HG02678 (cell line): ENCODE results near the gene HOXB7.

Source experiments
- ATAC-seq: cut with Tn5 transposase; IDR thresholded peaks from one replicate; pipeline ENCODE4 v1.9.1; 2021; ENCODE audit warnings: mild to moderate bottlenecking, moderate library complexity; ENCODE audit not compliant: unreplicated experiment

Gene HOXB7

DNA sequence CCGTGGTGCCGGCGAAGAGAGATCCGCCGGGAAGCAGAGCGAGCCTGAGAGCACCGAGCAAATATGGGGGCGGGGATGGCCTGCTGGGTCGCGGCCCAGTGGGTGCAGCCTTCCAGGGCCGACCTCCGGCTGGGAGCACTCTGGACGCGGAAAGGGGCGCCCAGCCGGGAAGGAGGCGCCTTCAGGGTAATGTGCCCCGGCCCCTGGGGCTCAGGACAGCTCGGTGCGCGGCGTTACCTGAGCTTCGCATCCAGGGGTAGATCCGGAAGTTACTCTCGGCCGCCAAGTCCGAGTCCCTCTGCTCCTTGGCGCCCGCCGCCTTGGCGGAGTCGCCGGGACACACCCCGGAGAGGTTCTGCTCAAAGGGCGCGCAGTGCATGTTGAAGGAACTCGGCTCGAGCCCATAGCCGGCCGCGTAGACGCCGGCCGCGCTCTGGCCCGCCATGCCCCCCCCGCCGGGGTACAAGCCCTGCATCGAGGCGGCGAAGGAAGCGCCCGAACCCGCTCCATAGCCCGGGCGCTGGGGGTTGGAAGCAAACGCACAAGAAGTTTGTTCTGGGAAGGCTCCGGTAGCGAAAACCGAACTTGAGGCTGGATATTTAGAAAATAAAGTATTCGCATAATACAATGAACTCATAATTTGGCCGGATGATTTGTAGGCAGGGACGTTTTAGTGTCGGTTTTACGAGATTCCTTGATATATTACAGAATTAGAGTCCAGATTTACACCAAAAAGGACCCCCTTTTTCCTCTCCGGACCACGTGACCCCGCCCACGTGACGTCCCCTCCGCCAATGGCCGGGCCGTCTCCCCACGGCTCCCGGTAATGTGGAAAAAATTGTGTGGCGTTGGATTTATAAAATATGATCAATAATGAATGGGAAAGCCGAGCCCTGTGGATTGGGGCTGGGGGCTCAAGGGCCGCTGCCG, at the start of gene HOXB7:
Gene HOXB7, minus strand, starts transcription at position 736 of the 930 bp plus-strand sequence. Its CDS starts 99 bp downstream, at position 637.
- ATAC-seq, result peak; percentile 41

GRCh38 chr17:48655913-48656312, 45.1 kb upstream of the HOXB7 start:
- ATAC-seq, result no peak

- no peak for ATAC-seq
Measured at GRCh38 chr17:48649741-48650140, 38.9 kb upstream of the HOXB7 start.

DNA sequence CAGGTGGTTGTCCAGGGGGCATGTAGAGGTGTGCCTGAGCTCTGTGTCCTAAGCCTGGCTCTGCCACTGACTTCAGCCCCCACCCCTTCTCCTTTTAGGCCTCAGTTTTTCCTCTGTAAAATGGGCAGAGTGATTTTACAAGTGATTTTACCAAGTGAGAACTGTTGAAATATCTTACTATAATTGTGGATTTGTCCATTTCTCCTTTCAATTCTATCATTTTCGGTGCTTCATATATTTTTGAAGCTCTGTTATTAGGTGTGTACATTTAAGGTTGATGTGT, 37.1 kb upstream of the HOXB7 start:
- ATAC-seq, result no peak

- no peak for ATAC-seq
Measured at GRCh38 chr17:48647103-48647962, 36.5 kb upstream of the HOXB7 start.

- no peak for ATAC-seq
Measured at GRCh38 chr17:48646183-48647102, 35.6 kb upstream of the HOXB7 start.

- no peak for ATAC-seq
Measured at GRCh38 chr17:48645639-48646182, 34.9 kb upstream of the HOXB7 start.

GRCh38 chr17:48644910-48645557, 34.2 kb upstream of the HOXB7 start:
- no peak for ATAC-seq

DNA sequence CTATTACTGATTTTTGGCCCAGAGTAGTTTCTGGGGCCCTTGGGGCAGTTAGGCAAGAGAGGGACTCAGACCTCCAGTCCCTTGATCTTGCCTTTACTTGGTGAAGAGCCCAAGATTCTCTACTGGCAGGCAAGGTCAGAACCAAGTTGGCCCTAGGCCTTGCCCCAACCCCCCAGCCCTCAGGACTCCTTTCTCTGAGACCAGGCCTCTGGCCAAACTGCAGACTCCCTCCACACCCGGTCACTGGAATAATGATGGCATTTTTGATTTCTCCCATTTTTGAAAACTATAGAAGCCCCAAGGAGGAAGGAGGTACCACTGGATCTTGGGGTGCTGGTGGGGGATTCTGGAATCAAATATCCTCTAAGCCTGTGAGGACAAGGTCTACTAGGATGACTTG, 33.3 kb upstream of the HOXB7 start:
- no peak for ATAC-seq

DNA sequence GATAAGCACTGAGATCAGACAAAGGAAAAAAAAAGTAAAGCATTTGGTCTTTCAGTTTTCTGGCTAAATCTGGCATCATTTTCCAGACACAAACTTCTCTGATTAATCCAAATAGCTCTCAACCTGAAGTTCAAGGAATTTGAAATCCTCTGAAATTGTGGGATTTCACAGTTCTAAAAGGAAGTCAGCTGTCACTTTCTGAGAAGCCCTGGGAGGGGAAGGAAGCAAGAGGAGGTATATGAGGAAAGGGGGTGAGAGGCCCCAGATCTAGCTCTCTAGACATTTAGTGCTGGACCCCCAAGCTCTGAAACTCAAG, 32.8 kb upstream of the HOXB7 start:
- no peak for ATAC-seq

- no peak for ATAC-seq
Measured at GRCh38 chr17:48642843-48643696, 32.3 kb upstream of the HOXB7 start.

GRCh38 chr17:48642059-48642842, 31.4 kb upstream of the HOXB7 start:
- ATAC-seq, result no peak

- ATAC-seq, result no peak
Measured at GRCh38 chr17:48641541-48642058, 30.8 kb upstream of the HOXB7 start.

- ATAC-seq, result no peak
Measured at GRCh38 chr17:48640858-48641180, 30.0 kb upstream of the HOXB7 start.

DNA sequence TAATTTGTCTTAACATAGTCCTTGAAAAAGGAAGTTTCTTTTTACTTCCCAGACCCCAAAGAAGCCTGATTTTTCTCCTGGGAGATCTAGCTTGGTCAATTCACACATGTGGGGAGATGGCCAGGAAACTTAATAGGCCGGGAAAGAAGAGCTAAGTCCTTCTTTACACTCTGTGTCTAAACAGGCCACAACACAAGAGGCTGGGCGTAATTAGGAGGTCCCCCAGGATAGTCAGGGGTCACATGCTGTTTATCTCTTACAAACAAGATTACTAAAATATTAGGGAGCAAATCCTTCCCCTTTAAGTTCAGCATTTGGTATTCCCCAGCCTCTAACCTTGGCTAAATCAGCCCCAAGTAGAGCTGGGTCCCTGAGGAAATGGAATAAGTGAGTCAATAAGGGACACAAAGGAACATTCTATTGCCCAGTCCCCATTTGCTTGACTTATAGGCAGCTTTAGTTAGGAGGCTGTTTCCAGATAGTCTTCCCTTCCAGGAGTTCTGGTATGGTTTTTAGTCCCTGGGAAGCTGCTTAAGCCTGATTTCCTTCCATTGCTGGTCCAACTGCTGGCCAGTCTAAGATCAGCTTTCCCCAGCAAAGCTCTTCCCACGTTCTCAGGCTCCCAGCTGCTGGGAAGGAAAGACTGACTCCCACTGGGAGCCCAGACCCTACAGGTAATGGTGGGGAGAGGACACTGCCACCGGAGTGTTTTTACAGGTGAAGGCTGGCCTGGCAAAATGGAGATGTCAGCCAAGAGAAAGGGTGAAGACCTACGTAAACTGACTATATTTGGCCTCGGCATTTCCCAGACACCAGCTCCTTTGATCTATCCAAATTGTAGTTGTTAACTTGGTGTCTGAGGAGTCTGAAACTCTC, 29.4 kb upstream of the HOXB7 start:
- no peak for ATAC-seq

GRCh38 chr17:48639136-48639535, 28.3 kb upstream of the HOXB7 start:
- ATAC-seq, result no peak
